ENCODE data around the gene ABR.

GRCh38 chr17:1006054-1006453 is 173.7 kb downstream of the ABR start:
- TF ChIP-seq POLR2A (IDR thresholded peaks at IDR 0.05; ENCODE audit: extremely low read depth, insufficient read length) (no peak), CTCF (IDR thresholded peaks at IDR 0.05; ENCODE audit: low read depth, low read length) (no peak), MYC (IDR thresholded peaks at IDR 0.05; ENCODE audit: low read depth, low read length) (no peak)

Measured in NB4 (cell line).